HG02642 (cell line): Measurements from ENCODE around the gene RNF34.
"Not testable (repeated sequence)": the region's sequence is repeated elsewhere in the genome, so short reads cannot be mapped to it uniquely, and the experiment has no call there.

ENCODE experiments used
- ATAC-seq: cut with Tn5 transposase; IDR thresholded peaks from one replicate; pipeline ENCODE4 v1.9.1; 2021; ENCODE audit warnings: mild to moderate bottlenecking; ENCODE audit not compliant: unreplicated experiment, poor library complexity

RNF34 gene, protein sequence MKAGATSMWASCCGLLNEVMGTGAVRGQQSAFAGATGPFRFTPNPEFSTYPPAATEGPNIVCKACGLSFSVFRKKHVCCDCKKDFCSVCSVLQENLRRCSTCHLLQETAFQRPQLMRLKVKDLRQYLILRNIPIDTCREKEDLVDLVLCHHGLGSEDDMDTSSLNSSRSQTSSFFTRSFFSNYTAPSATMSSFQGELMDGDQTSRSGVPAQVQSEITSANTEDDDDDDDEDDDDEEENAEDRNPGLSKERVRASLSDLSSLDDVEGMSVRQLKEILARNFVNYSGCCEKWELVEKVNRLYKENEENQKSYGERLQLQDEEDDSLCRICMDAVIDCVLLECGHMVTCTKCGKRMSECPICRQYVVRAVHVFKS

DNA sequence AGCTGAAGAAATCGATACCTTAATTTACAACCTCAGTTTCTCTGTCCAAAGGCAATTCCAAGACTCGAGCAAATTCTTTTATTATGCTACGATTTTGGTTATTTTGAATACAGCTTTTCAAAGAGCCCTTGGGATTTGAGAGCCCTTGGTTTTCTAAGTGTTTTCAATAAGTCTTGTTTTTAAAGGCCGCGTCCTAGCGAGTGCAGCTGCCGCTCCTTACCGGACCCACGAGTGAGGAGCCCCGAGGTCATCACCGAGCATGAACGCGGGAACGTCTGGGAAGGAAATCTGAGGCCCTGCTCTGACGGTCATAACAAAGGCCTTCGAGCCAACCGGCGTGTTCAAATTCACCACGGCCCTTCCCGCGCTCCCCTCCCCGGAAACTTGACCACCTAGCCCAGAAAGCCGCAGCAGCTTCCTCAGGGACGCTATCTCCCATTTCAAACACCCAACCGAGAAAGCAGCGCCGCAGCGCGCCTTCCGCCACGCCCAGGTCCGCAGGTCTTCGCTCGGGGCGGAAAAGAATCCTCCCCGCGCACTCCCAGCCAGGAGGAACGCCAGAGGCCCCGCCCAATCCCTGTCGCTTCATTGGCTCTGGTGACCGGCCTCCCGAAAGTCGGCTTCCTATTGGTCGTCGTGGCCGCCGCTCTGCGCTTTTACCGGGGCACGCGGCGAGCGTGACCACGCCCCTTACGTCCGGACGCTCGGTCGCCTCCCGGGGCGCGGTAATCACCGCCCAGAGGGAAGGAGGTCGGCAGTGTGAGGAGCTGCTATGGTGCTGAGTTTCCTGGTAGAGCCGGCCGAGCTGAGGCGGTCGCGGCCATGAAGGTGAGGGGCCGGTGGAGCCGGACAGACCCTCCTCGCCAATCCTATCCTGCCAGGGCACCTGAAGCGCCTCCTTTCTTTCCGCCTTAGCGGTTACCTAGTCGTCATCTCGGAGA, at the start of gene RNF34:
Gene RNF34, plus strand, starts transcription at position 728 of the 941 bp plus-strand sequence. Its CDS starts 95 bp downstream, at position 823.
- peak; percentile 96 for ATAC-seq

- ATAC-seq = peak; percentile 98
Measured at GRCh38 chr12:121351820-121352681, 47.9 kb upstream of the RNF34 start, which contains the start of gene ANAPC5. ANAPC5 (minus strand) TSS chr12:121352411; CDS start chr12:121352340, 71 bp downstream.

GRCh38 chr12:121352682-121353018, 47.3 kb upstream of the RNF34 start:
- ATAC-seq = peak; percentile 13

DNA sequence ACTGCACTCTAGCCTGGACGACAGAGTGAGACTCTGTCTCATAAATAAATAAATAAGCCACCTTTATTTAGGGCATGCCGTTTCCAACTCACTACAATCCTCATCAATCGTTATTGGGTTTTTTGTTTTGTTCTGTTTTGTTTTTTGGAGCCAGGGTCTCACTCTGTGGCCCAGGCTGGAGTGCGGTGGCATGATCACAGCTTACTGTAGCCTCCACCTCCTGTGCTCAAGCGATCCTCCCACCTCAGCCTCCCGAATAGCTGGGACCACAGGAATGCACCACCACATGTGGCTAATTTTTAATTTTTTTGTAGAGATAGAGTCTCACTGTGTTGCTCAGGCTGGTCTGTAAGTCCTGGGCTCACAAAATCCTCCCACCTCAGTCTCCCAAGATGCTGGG, 44.1 kb upstream of the RNF34 start:
- no peak for ATAC-seq

DNA sequence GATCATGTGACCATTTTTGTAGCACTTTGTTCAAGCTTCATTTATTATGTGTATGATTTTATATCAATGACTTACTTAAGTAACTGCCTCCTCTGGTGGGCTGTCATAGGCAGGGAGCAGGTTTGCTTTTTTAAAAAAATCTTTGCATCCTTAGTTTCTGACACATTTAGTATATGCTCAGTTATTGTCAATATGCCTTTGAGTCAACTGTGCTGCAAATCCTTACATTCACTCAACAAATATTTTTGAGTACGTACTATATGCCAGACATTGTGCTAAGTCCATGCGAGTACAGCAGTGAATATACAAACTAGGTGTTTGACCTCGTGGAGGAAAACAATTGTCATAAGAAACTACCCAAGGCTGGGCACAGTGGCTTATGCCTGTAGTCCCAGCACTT, 43.3 kb upstream of the RNF34 start:
- no peak for ATAC-seq

GRCh38 chr12:121357331-121357730, 42.6 kb upstream of the RNF34 start:
- ATAC-seq = no peak

DNA sequence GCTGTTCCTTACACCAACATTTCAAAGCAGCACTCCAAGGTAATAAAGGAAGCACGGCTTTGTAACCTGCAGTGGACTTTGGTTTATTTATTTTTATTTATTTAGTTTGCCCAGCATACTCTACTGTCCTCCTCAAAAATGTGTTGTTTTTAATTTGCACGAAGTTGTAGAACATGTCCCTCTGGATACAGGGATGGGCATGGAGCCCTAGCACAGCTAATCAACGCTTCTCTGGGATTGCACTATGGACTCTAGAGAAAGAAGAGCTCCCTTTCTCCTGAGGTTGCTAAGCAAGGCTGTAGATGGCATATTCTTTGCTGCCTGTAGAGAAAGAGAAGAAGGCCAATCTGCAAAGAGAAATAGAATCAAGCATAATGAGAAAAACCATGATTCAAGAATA, 41.8 kb upstream of the RNF34 start:
- ATAC-seq = no peak

DNA sequence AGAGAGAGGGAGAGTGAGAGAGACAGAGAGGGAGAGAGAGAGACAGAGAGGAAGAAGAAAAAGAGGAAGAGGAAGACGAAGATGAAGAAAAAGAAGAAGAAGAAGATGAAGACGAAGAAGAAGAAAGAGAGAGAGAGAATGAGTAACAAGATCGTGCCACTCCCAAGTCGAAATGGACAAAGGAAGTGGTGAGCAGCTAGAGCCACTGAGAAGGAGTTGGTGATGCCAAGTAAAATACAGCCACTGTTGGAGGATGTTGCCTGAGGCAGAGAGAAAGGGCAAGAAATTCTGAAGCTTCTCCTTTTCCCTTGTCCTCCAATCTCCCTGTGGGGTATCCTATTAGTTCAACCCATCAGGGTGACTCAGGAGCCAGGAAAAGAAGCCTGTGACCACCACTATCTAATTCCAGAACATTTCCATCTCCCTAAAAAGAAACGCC, 35.2 kb upstream of the RNF34 start:
- no peak for ATAC-seq

GRCh38 chr12:121365416-121366062, 34.4 kb upstream of the RNF34 start:
- ATAC-seq = no peak

GRCh38 chr12:121366063-121366459, 33.9 kb upstream of the RNF34 start:
- no peak for ATAC-seq

GRCh38 chr12:121371404-121371803, 28.5 kb upstream of the RNF34 start:
- ATAC-seq = no peak

DNA sequence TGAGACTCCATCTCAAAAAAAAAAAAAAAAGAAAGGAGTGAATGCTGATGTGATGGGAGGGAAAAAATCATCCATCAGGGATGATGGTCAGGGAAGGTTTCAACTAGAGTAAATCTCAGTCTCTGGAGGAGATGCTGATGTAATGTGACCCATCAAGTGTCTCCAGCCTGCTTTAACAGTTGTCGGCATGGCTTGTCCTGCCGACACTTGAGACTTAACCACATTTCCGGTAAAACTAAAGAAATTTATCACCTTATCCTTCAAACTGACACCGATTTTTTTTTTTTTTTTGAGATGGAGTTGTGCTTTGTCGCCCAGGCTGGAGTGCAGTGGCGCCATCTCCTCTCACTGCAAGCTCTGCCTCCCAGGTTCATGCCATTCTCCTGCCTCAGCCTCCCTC, 26.2 kb upstream of the RNF34 start:
- no peak for ATAC-seq

DNA sequence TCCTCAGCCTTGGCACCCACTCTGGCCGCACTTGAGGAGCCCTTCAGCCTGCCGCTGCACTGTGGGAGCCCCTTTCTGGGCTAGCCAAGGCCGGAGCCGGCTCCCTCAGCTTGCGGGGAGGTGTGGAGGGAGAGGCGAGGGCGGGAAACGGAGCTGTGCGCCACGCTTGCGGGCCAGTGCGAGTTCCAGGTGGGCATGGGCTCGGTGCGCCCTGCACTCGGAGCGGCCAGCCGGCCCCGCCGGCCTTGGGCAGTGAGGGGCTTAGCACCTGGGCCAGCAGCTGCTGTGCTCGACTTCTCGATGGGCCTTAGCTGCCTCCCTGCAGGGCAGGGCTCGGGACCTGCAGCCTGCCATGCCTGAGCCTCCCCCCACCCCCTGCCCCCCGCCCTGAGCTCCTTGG, 25.6 kb upstream of the RNF34 start:
- not testable (repeated sequence) for ATAC-seq

DNA sequence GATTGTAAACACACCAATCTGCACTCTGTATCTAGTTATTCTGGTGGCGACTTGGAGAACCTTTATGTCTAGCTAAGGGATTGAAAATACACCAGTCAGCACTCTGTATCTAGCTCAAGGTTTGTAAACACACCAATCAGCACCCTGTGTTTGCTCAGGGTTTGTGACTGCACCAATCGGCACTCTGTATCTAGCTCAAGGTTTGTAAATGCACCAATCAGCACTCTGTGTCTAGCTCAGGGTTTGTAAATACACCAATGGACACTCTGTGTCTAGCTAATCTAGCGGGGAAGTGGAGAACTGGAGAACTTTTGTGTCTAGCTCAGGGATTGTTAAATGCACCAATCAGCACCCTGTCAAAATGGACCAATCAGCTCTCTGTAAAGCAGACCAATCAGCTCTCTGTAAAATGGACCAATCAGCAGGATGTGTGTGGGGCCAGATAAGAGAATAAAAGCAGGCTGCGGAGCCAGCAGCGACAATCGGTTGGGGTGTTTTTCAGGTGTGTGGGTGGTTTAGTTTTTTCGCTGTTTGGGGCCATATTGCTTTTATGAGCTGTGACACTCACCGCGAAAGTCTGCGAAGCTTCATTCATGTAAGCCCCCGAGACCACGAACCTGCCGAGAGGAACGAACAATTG, 24.9 kb upstream of the RNF34 start:
- ATAC-seq = not testable (repeated sequence)

GRCh38 chr12:121376754-121377697, 22.9 kb upstream of the RNF34 start:
- ATAC-seq = no peak

DNA sequence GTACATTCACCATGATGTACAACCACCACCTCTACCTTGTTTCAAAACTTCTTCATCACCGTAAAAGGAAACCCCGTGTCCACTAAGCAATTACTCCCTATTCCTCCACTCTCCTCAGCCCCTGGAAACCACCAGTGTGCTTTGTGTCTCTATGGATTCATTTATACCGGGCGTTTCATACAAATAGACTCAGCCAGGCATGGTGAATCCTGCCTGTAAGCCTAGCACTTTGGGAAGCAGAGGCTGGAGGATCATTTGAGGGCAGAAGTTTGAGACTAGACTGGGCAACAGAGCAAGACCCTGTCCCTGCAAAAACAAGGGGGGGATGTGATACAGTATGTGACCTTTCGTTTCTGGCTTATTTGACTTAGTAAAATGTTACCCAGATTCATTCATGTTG, 21.2 kb upstream of the RNF34 start:
- ATAC-seq = no peak

DNA sequence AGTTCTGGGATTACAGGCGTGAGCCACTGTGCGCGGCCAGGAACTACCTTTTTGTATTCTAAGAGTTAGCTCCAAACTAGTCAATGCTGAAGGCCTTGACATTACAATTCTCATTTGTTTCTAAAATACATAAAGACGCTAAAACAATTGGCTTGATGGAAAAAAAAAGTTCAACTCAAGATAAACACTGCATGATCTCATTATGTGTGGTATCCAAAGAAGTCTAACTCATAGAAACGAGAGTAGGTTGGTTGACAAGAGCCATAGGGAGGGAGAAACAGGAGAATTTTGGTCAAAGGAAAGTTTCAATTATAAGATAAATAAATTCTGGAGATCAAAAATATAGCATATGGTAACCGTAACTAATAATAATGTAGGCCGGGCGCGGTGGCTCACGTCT, 20.0 kb upstream of the RNF34 start:
- ATAC-seq = no peak

- ATAC-seq = no peak
Measured at GRCh38 chr12:121383601-121384021, 16.3 kb upstream of the RNF34 start.
